Measurements from ENCODE around the gene PRX.

The PRX gene

DNA sequence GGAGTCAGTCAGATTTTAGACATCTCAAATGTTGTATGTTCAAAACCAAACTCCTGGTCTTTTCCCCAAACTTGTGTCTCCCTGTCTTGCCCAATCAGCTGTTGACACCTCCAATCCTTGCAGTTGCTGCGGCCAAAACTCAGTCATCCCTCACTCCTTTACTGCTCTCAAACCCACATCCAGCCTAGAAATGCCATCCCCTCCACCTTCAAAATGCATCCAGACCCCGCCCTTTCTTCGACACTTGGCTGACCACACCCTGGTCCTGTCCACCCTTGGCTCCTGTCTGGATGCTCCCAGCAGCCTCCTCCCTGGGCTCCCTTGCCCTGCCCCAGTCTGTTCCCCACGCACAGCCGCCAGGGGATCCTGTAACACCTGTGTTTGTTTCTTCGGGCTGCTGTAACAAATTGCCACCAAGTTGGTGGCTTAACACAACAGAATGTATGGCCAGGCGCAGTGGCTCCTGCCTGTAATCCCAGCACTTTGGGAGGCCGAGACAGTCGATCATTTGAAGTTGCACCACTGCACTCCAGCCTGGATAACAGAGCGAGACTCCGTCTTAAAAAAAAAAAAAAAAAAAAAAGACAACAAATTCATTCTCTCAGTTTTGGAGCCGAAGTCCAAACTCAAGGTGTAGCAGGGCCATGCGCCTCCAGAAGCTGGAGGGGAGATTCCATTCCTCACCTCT is 53.0 kb downstream of the PRX start:
- no peak for DNase-seq

DNA sequence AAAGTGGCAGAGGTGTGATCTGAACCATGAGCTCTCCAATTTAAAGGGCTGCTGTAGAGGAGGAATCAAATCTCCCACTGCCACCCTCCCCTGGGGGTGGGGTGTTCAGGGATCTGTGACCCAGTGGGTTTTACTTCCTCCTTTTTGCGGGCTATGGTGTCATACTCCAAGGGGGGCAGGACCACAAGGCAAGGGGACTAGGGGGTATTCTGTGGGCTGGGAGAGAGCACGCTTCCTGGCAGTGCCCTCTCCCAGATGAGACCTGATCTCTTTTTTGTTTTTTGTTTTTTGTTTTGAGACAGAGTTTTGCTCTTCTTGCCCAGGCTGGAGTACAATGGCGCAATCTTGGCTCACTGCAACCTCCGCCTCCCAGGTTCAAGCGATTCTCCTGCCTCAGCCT is 54.4 kb downstream of the PRX start:
- no peak for DNase-seq

DNA sequence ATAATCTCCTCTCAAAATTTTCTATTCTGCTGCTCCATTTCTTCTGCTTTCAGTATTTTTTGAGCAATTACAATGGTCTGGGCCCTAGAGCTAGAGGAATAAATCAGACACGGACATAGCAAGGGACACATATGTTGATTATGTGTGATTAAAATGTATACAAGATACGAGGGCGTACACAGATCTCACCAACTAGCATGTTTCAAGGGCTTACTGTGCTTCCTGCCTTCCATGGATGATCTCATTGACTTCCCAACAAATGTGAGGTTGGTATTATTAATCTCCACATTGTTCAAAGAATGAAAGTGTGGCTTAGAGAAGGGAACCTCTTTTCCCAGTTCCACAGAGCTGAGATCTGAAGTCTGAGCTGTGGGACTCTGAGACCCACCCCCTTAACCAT is 55.5 kb downstream of the PRX start:
- DNase-seq: no peak

DNA sequence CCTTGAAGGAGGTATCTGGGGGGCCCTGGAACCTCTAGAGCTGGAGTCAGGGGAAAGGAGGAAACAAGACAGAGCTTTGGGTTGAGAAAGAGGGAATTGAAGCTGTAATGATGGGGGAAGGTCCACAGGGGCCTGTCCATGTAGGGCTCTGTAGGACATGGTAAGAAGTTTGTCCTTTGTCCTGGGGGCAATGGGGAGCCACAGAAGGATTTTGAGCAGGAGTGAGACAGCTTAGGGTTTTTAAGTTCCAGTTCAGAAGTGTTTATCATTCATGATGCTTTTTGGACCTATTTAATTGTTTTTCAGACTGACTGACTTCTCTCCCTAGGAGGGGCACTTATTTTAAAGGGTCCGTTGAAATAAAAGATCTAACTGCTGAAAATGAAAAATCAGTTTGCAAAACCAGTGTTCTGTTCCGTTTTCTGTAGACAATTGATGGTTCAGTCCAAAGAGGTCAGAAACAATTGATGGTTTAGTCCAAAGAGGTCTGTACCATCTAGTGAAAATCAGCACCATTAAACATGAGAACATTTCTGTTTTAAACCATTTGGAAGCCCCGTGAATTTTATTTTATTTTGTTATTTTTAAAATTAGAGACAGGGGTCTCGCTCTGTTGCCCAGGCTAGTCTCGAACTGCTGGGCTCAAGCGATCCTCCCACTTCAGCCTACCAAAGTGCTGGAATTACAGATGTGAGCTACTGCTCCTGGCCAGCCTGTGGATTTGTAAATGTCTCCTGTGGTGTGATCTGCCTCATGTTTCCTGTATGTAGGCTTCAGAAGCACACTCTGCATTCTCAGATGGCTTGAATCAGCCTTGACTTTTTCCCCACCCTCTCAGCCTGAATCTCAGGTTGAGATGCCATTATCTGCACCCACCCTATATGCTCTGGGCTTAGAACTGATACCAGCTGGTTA is 56.2 kb downstream of the PRX start:
- DNase-seq: no peak

DNA sequence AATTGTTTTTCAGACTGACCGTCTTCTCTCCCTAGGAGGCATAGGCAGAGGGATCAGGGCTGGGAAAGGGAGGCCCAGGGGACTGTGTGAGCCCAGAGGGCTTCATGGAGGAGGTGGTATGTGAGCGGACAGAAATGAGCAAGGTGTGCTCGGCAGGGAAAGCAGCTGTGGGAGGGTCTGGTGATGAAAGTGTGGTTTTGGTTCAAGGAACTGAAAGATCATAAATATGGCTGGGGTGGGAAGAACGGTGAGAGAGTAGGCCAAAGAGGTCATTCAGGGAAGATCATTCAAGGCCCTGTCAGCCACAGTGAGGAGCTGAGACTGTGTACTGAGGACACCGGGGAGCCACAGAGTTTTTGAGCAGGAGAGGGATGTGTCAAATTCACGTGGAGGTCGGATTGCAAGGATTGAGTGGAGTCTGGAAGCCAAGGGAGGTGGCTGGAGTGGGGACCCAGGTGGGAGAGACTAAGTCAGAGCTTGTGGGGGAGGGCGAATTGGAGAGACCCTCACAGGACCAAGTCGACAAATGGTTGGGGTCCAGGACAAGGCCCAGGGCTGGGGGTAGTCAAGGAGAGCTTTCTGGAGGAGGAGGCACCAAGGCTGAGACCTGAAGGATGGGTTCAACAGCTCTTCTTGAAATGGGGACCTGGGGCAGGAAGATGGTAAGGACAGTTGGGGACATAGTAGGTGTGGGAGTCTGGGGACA is 57.0 kb downstream of the PRX start:
- no peak for DNase-seq

DNA sequence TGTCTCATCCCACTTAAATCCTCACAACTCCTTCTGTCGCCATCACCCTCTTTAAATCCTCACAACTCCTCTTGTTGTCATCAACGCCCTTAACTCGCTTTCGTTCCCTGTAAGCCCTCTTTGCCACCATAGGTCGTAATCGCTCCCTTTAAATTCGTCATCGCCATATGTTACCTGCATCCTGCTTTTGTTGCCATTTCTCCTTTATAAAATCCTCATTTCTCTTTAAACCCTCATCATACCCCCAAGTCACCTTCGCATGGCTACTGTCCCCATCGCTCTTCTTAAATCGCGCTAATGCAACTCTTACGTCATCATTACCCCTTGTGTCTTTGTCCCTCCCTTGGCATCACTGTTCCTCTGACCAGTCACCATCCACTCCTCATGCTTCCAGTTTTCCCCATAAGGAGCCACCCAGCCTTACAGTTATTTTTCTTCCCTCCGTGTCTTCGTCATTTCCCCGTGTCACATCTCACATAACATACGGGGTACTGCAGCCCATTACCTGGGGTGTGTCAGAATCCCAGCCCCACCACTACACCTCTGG is 64.1 kb downstream of the PRX start:
- peak; percentile 50 for DNase-seq

DNA sequence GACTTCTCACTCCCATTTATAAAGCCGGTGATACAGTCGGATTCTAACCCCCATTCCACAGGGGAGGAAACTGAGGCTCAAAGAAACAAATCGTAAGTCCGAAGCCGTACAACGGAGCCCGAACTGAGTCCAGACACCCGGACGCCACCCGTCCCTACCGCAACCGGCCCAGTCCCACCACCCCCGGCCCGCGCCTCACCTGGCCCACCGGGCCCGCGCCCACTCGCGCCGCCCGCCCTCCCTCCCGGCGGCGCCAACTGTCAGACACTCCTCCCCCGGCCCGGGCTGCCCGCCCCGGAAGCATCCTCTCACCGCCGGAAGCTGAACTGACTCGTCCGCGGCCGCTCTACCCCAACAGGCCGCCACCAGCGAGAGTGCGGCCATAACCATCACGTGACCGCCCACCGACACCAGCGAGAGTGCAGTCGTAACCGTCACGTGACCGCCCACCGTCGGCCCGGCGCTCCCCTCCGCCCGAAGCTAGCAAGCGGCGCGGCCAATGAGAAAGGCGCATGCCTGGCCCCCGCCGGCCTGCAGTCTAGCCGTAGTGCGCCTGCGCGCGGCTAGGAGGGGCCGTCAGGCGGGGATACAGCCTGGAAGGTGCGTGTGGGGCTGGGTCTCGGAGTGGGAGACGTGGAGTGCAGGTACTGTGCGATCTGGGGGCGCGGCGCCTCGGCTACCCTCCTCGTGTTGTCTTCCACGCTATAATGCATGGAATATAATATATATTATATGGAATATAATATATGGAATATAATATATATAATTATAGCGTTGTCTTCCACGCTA is 64.9 kb downstream of the PRX start, which contains the start of the genes C19orf47 and PLD3:
Gene C19orf47 (minus strand): TSS at position 273 of the 789 bp plus-strand sequence. CDS start 6,540 bp downstream, outside the sequence.
Gene PLD3 (plus strand): TSS at position 571 of the 789 bp plus-strand sequence. CDS start 17,789 bp downstream, outside the sequence.
- peak; percentile 100 for DNase-seq

DNA sequence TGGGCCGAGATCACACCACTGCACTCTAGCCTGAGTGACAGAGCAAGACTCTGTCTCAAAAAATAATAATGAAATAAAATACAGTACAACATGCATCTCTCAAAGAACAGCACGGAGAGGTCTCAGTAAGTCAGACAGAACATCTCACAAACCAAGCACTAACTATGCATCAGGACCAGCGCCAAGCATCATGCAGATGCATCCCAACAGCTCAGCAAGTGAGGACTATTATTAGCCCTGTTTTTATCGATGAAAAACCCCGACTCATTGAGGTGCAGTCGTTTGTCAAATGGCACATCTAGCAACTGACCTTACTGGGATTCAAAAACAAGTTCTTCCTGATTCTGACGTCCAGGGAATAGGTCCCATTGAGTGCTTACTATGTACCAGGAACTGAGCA is 68.8 kb downstream of the PRX start:
- no peak for DNase-seq
